HG03066 (cell line): ENCODE data around the gene ATP7A.
"Not testable (repeated sequence)": the region's sequence is repeated elsewhere in the genome, so short reads cannot be mapped to it uniquely, and the experiment has no call there.

Experiments
- ATAC-seq: cut with Tn5 transposase; IDR thresholded peaks from one replicate; pipeline ENCODE4 v1.9.1; 2021; ENCODE audit warnings: low read depth; ENCODE audit not compliant: unreplicated experiment

The ATP7A gene

DNA sequence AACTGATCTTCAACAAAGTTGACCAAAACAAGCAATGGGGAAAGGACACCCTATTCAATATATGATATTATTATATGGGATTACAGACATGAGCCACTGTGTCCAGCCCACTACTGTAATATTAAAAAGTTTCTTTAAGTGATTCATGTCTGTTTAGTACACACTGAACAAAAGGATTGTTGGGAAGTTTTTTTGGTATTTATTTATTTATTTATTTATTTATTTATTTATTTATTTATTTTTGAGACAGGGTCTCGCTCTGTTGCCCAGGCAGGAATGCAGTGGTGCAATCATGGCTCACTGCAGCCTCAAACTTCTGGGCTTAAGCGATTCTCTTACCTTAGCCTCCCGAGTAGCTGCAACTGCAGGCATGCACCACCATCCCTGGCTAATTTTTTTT lies 117.3 kb downstream of the ATP7A start:
- ATAC-seq, result no peak

DNA sequence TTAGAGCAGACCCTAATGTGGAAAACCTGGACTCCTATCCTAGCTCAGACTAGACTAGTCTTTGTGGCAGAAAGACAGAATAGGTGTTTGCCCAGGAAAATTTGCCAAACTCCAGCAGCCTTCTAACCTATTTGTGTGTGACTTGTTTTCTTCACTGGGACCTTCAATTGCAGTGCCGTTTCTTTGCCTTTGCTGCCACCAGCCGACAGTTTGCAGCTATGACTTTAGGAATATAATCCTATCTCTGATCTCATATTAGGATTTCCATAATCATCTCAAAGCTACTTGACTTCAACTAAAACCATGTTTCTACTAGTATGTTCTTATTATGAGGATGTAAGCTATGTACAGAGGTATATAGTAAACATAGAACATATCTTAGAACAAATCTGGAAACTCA lies 119.2 kb downstream of the ATP7A start:
- no peak for ATAC-seq

DNA sequence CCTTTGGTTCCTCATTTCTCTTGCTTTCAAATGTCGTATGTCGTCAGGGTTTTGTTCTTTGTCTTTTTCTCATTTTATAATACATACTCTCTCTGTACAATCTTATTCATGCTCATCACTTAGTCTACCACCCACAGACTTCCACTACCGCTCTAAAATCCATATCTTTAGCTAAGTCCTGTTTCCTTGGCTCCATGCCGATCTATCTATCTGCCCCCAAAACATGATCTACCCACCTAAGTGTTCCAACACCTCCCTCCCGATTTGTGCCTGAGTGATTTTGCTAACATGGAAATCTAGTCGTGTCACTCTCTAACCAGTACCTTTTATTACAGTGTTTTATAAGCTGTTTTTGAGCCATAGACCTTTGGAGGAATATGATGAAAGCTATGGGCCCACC lies 124.6 kb downstream of the ATP7A start:
- no peak for ATAC-seq

DNA sequence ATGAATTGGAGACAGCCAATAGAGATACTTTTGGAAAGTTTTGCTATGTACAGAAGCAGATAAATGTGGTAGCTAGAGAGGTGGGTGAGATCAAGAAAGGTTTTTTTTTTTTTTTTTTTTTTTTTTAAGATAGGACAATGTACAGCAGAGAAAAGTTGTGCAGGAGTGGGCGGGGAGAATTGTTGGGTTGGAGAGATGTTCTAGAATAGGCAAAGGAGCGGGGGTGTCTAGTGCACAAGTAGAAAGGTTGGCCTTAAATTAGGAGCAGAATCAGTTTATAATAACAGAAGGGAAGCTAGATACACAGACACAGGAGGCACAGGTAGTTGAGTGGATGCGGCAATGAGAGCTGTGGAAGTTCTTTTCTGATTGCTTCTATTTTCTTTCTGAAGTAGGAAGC lies 127.4 kb downstream of the ATP7A start:
- no peak for ATAC-seq

DNA sequence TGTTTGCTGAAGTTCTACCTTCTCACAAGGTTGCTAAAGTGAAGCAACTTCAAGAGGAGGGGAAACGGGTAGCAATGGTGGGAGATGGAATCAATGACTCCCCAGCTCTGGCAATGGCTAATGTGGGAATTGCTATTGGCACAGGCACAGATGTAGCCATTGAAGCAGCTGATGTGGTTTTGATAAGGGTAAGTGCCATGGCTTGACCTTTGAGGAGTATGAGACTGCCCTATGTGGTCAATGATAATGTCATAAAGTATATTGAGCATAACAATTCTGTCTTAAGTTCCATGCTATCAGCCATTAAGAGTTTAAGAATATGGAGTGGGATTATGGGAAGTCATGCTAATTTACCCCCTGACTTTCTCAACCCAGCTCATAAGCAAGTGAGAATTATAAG lies 132.1 kb downstream of the ATP7A start:
- no peak for ATAC-seq

DNA sequence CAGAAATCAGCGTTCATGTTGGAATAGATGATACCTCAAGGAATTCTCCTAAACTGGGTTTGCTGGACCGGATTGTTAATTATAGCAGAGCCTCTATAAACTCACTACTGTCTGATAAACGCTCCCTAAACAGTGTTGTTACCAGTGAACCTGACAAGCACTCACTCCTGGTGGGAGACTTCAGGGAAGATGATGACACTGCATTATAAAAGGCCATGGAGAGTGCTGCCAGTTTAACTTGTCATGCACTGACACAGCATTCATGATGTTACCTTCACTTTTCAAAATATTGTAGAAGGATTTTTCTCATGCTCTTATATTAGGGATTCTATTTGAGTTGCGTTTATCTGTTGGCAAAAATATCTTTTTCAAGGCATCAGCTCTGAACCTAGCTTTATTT lies 135.9 kb downstream of the ATP7A start:
- no peak for ATAC-seq

DNA sequence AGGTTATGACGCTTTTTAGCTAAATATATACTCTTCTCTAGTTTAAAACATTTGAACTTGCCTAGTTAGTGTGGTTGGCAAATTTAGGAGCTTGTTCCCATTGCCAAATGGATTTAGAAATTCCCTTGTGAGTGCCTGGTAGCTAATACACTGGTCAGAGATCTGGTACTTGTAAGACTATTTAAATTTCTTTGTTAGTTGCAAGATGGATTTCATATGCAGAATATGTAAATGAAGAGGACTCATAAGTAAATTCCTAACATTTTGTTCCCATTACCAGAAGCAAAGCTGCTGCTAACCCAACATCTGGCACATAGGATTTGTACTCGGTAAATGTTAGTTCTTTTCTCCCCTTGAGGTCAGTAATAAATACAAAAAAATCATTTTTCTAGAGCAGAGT lies 137.6 kb downstream of the ATP7A start:
- no peak for ATAC-seq

DNA sequence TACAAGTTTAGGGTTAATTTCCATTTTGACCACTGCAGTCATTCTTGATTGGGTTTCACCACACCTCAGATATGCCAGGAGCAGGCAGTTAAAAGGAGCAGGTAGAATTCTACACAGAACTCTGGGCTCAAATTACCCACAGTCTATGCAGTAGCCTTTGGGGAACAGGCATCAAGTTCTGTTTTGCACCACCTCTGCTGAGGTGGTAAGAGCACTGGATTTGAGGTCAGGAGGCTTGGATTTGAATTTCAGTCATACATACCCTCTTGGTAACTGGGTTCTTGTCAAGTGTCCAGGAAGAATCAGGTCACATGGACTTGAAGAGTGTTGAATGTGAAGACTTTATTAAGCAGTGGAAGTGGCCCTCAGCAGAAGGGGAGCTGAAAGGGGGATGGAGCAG lies 153.2 kb downstream of the ATP7A start:
- no peak for ATAC-seq

DNA sequence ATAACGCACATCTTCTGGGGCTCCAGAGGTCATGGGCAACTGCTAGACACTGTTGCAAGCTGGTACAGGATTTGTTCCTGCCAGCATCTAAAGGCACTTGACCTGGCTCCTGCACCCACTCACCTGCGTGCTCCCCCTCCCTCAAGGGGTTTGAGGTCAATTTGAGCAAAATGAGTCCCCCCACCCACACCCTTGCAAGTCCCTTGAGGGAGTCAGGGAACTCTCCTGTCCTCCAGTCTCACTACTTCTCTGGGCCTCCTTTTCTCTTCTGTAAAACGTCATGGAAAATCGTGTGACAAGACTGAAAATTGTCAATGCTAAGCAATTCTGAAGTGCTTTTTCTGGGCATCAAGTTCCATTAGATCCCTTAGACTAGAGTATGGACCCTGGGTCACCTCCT lies 153.7 kb downstream of the ATP7A start:
- ATAC-seq, result no peak

DNA sequence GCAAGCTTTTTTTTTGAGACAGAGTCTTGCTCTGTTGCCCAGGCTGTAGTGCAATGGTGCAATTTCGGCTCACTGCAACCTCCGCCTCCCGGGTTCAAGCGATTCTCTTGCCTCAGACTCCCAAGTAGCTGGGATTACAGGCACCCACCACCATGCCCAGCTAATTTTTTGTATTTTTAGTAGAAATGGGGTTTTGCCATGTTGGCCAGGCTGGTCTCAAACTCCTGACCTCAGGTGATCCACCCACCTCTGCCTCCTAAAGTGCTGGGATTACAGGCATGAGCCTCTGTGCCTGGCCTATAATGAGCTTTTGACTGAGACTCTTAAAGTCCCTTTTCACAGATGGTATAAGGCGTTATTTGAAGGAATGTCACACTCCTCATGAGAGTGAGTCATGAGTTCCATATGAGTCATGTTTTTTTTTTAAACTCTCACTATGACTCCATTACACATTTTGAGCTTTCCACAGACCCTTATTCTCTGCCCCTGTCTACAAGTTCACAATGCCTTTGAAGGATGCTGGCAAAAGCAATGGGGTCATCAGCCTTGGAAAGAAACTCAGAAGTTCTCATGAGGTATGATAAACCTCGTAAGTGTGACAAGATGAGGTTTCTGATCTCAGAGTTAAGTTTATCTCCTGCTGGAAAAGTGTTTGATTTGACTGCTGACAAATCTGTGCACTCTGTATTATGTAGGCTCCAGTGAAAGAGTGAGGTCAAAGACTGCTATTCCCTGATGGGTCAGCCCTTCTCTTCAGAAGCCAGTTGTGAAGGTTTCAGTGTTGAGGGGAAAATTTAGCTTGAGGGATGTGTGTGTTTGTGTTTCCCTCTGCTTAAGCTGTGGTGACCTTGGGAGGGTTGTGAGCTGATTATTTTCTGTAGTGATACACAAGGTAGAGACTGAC lies 154.5 kb downstream of the ATP7A start:
- peak; percentile 67 for ATAC-seq

DNA sequence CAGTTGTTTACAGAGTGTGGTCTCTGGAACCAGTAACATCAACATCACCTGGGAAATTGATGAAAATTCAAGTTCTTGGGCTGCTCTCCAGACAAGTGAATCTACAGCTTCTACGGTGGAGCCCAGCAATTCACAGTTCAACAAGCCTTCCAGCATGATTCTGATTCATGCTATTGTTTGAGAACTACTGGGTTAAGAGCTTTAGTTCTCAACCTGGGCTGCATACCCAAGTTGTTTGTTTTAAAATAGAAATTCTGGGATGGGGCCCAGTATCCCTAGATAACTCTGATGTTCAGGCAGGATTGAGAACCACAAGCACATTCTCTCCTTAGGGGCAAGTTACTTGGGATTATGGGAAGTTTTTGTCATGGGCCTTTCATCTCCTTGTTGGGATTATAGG lies 155.6 kb downstream of the ATP7A start:
- ATAC-seq, result no peak

DNA sequence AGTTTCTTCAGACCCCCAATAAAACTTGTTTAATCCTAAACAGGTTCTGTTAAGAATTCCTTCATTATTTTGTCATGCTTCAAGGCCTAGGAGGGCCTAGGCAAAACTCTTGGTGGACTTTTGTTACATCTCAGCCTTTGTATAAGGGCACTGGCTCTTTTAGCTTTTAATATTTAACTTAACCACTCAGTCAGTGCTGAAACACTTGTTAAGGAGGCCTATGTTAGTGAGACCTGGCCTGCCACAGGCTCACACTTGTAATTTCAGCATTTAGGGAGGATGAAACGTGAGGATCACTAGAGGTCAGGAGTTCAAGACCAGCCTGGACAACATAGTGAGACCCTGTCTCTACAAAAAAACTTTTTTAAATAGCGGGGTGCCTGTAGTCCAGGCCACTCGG lies 160.8 kb downstream of the ATP7A start:
- ATAC-seq, result no peak

DNA sequence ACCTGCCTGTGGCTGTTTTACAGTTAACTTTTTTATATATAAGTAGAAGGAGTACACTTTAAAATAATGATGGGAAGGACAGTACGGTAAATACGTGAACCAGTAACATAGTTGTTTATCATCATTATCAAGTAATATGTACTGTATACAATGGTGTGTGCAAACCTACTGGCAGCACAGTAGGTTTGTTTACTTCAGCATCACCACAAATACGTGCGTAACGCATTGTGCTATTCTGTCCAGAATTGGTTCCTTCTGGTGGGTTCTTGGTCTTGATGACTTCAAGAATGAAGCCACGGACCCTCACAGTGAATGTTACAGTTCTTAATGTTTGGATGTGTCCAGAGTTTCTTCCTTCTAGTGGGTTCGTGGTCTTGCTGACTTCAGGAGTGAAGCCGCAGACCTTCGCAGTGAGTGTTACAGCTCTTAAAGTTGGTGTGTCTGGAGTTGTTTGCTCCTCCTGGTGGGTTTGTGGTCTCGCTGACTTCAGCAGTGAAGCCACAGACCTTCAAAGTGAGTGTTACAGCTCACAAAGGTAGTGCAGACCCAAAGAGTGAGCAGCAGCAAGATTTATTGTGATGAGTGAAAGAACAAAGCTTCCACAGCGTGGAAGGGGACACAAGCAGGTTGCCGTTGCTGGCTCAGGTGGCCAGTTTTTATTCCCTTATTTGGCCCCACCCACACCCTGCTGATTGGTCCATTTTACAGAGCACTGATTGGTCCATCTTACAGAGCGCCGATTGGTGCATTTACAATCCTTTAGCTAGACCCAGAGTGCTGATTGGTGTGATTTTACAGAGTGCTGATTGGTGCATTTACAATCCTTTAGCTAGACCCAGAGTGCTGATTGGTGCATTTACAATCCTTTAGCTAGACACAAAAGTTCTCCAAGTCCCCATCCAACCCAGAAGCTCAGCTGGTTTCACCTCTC lies 162.9 kb downstream of the ATP7A start:
- not testable (repeated sequence) for ATAC-seq

DNA sequence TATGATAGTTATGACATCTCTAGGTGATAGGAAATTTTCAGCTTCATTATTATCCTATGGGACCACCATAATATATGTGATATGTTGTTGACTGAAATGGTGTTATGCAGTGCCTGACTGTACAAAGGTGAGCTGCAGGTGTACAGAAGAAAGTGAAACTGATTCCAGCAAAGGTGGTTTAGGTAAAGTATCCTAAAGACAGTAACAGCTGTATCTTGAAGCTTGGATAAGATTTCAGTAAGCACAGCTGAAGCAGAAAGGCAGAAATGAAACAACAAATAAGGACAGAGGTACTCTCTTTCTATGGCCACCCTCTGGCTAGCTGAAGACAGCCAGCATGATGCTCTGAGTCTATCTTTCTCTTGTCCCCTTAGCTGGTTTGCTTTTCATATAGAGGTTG lies 163.6 kb downstream of the ATP7A start:
- ATAC-seq, result no peak

DNA sequence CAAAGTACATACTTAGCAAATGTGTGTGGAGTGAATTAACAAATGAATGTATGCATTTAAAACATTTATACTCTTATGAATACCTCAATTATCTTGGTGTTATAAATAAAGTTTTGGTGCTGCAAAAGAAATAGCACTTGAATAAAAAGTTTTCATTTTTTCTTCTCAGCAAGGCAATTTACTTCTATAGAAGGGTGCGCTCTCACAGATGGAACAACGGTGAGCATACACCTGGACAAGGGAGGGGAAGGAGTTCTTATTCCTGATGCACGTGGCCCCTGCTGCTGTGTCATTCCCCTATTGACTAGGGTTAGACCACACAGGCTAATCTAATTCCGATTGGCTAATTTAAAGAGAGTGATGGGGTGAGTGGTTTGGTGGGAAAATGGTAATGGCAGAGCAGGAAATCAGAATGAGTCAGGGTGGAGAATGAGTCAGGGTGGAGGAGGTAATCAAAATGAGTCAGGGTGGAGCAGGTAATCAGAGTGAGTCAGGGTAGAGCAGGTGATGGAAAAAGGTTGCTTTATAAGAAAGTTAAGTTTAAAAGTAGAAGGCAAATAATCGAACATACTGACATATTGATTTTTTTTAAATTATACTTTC lies 165.4 kb downstream of the ATP7A start:
- no peak for ATAC-seq

DNA sequence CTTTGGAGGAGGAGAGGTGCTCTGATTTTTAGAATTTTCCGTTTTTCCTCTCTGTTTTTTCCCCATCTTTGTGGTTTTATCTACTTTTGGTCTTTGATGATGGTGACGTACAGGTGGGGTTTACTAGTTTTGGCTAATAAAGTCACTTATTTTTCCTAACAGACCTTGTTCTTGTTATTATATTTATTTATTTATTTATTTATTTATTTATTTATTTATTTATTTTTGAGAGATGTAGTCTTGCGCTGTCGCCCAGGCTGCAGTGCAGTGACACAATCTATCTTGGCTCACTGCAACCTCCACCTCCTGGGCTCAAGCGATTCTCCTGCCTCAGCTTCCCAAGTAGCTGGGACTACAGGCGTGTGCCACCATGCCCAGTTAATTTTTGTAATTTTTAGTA lies 170.9 kb downstream of the ATP7A start:
- ATAC-seq, result not testable (repeated sequence)

DNA sequence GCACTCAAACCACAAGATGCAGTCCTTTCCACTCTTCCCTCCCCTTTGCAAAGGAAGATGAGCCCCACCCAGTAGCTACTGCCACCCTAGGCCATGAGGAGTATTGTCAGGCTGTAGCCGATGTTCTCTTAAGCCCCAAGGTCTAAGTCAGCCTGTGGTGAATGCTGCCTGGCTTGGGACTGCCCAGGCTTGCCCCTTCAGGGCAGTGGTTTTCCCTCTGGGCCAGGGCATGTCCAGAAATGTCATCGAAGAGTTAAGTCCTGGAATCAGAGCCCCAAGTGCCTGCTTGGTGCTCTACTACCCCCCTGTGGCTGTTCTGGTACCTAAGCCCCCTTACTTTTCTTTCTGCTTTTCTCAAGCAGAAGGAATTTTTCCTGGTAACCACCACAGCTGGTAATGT lies 181.8 kb downstream of the ATP7A start:
- peak; percentile 83 for ATAC-seq

DNA sequence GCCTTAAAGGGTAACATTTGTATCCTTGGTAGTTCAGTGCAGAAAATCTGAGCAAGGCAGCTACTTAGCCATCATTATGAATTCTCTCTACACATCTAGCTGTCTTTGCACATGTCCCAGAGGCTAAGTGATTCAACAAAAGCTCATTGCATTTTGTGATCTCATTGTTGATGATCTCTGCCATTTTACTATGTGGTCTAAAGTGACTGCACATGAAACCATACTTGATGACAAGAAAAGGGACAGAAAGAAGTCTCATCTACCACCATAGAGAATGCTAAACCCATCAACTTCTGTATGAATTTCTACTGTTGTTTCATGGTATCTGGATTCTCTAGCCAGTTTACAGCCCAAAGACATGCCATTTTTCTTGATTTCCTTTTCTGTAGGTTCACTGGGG lies 187.6 kb downstream of the ATP7A start:
- no peak for ATAC-seq
